Fibroblast of mammary gland (primary cell): ENCODE measurements around the gene TAF1B.

Experiments used
- DNase-seq: peaks from one replicate; pipeline ENCODE4 v3.0.0-alpha.2; 2010; ENCODE audit warnings: low read depth
- H3K4me3 ChIP-seq: 2 replicates; pipeline ENCODE4 v1.5.1; 2011; ENCODE audit warnings: low read depth, mild to moderate bottlenecking, low read length, moderate library complexity; ENCODE audit not compliant: control insufficient read depth
- TF ChIP-seq, protein P1 (sequence below): conservative IDR thresholded peaks from 2 replicates; pipeline ENCODE4 v1.5.1; 2011; ENCODE audit warnings: low read depth, low read length, inconsistent platforms; ENCODE audit not compliant: control insufficient read depth, insufficient read depth

TAF1B gene

DNA sequence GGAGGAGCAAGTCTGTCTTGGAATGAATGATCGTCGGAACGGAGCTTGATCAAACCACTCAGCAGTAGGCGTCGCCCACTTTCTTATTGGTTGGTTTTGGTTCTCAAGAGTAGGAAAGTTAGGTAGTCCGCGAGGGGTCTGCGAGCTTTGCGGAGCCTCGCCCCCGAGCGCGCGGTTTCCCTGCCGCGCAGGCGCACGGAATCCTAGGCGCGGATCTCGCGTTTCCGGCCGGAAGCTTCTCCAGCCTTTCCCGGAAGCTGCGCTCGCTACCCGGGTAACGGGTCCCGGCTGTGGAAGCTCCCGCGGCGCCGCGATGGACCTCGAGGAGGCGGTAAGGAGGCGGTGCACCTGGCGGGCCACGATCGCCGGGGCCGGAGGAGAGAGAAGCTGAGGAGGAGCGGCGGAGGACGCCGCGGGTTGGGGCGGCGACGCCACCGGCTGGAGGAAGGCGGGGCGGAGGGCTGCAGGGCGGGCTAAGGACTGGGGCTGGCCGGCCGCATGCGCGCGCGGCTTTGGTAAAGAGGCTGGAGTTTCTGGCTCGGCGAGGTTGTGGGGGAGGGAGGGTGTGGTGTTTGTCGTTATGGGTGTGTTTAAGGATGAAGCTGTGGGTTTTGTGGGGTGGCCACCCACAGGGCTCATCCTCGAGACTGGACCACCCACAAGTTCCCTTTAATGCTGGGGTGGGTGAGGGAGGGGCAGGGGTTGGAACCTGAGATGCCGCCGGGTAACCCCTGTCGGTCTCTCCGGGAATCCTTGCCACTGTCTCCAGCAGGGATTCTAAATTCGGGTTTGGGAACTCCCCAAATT is at the start of gene TAF1B:
Gene TAF1B (plus strand): TSS at position 246 of the 807 bp plus-strand sequence. CDS start 68 bp downstream, at position 314.
- H3K4me3 ChIP-seq = peak within 1 kb of the TSS; percentile 79
- TF ChIP-seq, protein P1, sequence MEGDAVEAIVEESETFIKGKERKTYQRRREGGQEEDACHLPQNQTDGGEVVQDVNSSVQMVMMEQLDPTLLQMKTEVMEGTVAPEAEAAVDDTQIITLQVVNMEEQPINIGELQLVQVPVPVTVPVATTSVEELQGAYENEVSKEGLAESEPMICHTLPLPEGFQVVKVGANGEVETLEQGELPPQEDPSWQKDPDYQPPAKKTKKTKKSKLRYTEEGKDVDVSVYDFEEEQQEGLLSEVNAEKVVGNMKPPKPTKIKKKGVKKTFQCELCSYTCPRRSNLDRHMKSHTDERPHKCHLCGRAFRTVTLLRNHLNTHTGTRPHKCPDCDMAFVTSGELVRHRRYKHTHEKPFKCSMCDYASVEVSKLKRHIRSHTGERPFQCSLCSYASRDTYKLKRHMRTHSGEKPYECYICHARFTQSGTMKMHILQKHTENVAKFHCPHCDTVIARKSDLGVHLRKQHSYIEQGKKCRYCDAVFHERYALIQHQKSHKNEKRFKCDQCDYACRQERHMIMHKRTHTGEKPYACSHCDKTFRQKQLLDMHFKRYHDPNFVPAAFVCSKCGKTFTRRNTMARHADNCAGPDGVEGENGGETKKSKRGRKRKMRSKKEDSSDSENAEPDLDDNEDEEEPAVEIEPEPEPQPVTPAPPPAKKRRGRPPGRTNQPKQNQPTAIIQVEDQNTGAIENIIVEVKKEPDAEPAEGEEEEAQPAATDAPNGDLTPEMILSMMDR = peak; percentile 32
- peak; percentile 92 for DNase-seq

DNA sequence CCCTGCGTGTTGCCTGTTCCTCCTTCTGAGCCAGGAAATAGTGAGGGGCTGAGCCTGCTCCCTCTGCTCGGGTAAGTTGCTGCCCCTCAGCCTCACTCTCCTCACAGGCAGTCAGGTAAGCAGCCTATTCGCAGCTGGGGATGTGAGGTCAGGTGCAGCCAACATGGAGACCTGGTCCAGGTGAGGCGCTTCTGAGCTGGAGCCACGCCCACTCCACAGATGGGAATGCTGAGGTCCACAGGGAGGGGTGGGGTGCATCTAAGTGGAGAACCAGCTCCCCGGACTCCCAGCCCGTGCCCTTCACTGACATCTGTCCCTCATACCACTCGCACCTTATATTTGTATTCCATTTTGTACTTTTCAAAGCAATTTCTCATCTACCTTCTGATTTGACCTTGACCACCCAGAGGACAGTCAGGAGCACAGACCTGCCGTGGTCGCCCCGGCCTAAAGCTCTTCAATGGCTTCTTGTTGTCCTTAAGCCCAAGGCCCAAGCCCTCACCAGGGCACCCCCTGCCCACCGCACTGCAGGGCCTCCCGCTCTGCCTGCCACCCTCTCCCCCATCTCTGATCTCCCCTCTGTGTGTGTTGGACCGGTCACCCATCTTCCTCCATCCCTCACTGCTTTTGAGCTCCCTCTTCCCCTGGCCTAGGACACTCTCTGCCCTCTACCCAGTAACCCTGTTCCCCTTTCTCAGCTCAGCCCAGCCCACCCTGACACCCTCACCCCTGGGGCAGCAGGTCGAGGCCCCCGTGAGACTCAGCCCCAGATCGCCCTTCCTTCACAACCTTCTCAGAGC is 49.2 kb upstream of the TAF1B start:
- no peak overlapping the region for H3K4me3 ChIP-seq
- TF ChIP-seq, protein P1 = no peak
- no peak for DNase-seq

DNA sequence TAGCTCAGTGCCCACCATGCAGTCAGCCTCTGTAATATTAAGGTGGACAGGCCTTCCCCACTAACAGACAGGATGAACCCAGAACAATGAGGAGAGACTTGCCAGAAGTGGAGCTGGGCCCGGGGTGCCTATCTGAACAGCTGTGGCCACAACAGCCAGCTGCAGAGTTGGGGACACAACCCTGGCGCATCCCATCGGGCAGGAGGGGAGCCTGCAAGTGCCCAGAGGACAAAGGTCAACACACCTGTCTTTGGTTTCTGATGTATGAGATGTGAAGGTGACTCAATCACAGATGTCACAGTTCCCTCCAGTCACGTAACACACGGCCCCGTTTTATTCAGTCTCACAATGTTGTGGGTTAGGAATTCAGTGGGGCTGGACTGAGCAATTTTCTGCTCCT is 48.2 kb upstream of the TAF1B start:
- DNase-seq = no peak
- H3K4me3 ChIP-seq = no peak overlapping the region
- TF ChIP-seq, protein P1 = no peak

DNA sequence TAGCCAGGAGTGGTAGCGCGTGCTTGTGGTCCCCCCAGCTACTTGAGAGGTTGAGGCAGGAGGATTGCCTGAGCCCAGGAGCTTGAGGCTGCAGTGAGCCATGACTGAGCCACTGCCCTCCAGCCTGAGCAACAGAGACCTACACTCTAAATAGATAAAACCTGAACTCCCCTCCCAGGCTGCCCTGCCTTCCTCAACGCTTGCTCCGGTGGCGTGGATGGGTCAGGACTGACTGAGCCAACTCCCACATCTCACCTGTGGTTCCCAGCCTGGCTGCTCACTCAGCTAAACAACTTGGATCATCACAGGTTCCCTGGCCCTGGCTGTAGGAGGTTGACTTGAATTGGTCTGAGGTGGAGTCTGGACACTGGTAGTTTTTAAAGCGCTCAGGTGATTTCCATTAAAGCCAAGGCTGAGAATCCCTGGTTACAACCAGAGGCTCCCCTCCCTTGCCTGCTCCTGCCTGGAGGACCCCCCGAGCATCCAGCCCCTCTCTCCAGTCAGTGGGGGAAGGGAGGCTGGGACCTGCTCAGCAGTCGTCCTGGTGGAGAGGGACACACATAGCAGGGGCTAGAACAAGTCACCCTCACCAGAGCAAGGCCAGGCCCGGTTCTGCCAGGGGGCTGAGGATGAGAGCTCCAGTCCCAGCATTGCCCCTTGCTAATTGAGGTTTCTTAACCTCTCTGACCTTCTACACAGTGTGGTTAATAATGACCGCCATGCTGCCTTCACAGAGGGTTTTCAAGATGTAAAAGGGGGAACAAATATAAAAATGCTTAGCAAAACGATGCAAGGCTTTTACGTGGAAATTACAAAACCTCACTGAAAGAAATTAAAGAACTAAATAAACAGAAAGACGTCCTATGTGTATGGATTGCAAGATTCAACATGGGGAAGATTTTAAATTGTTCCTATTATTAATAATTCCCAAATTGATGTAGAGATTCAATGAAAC is 46.9 kb upstream of the TAF1B start:
- no peak overlapping the region for H3K4me3 ChIP-seq
- no peak for DNase-seq
- TF ChIP-seq, protein P1 = no peak

DNA sequence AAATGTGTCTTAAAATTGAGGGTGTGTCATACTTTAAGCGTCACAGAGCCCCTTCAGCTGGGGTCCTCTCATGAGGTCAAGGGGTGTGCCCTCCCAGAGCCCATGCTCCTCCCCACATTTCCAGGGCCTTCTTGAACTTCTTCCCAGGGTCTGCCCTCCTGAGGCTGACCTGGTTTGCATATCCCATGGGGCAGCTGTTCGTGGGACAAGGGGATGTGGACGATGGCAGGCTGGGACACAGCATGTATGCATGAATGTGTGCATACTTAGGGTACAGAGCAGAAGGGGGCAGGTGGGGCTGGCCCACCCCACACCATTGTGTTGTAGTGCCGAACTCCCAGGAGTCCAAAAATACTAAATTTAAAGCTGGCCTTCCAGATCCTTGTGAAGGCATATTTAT is 46.2 kb upstream of the TAF1B start:
- TF ChIP-seq, protein P1 = no peak
- no peak for DNase-seq
- no peak overlapping the region for H3K4me3 ChIP-seq
